Measurements from ENCODE around the gene IPCEF1. TPM values are rescaled to one million over a fixed set of nuclear protein-coding genes. Genes with fewer than 3 reads are reported as not detected.
"Not testable (repeated sequence)": the region's sequence is repeated elsewhere in the genome, so short reads cannot be mapped to it uniquely, and the experiment has no call there.

Gene IPCEF1
- total RNA-seq, 1 donor, result 0.54 TPM

- H3K4me3 ChIP-seq (ENCODE audit: low read depth, low read length), result no peak overlapping the region
- no peak for DNase-seq (ENCODE audit: low read depth)
- no peak for TF ChIP-seq CTCF (IDR thresholded peaks at IDR 0.05; ENCODE audit: insufficient read depth, low read length)
These were observed 113.8 kb downstream of the IPCEF1 start for GRCh38 chr6:154242617-154243357.

- no peak overlapping the region for H3K4me3 ChIP-seq (ENCODE audit: low read depth, low read length)
- DNase-seq (ENCODE audit: low read depth), result no peak
- no peak for TF ChIP-seq CTCF (IDR thresholded peaks at IDR 0.05; ENCODE audit: insufficient read depth, low read length)
These were observed 115.0 kb downstream of the IPCEF1 start for GRCh38 chr6:154241581-154241980.

DNA sequence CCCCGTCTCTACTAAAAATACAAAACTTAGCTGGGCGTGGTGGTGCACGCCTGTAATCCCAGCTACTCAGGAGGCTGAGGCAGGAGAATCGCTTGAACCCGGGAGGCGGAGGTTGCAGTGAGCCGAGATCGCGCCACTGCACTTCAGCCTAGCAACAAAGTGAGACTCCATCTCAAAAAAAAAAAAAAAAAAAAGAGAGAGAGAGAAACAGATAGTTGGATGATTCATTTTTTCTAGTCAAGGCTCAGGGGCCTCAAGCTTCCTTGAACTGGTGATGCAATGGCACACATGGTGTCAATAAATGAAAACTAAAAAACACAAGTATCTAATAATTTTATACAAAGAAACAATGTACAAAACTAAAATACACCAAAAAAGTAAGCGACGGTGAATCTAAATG is 115.5 kb downstream of the IPCEF1 start:
- H3K4me3 ChIP-seq (ENCODE audit: low read depth, low read length); DNase-seq (ENCODE audit: low read depth): not testable (repeated sequence)

GRCh38 chr6:154239392-154239791 is 117.2 kb downstream of the IPCEF1 start:
- no peak for TF ChIP-seq CTCF (IDR thresholded peaks at IDR 0.05; ENCODE audit: insufficient read depth, low read length)
- no peak for DNase-seq (ENCODE audit: low read depth)
- no peak overlapping the region for H3K4me3 ChIP-seq (ENCODE audit: low read depth, low read length)

DNA sequence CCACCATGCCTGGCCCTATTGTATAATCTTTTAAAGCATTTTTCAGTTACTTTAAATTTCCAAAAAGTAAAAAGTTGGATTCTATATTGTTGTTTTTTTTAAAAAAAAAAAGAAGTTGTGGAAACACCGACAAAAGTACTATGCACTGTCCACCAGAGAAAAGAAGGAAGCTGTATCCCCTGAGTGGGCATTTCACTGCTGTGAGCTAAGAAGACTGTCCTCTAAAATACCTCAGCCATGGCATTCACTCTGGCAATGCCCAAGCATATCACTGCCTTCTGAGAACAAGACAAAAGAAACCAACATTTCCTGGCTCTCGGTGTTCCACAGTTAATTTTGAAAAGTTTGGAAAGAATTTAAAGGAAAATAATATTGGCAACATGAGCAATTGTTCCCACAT is 117.8 kb downstream of the IPCEF1 start:
- DNase-seq (ENCODE audit: low read depth), result no peak
- H3K4me3 ChIP-seq (ENCODE audit: low read depth, low read length), result no peak overlapping the region
- no peak for TF ChIP-seq CTCF (IDR thresholded peaks at IDR 0.05; ENCODE audit: insufficient read depth, low read length)

DNA sequence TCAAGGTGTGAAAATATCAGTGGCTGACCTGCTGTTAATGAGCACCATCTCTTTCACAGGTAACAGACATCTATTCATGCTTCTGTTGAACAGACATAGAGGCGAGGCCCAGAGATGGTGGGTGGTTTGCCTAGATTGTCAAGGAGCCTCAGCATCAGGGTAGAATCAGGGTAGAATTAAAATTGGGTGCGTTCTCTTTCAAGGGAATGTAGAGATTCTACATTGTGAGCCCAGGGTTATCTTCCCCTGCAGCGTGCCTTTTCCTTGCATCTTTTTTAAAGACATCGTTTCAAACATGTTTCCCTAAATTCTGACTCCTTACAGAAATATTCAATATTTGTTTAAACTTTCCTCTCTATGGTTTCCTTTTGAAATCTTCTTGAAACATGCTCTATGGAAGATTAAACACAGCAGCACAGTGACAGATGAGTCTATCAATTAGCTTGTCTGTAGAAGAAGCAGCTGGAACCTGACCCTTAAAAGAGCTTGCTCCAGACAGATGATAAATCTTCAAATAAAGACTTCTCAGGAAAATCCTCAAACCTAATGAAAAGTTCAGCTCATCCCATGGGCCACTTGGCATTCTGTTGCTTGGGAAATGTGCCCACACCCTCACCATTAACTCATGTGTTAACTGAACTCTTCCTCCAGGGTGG is 119.8 kb downstream of the IPCEF1 start:
- TF ChIP-seq CTCF (IDR thresholded peaks at IDR 0.05; ENCODE audit: insufficient read depth, low read length), result no peak
- no peak overlapping the region for H3K4me3 ChIP-seq (ENCODE audit: low read depth, low read length)
- DNase-seq (ENCODE audit: low read depth), result no peak

DNA sequence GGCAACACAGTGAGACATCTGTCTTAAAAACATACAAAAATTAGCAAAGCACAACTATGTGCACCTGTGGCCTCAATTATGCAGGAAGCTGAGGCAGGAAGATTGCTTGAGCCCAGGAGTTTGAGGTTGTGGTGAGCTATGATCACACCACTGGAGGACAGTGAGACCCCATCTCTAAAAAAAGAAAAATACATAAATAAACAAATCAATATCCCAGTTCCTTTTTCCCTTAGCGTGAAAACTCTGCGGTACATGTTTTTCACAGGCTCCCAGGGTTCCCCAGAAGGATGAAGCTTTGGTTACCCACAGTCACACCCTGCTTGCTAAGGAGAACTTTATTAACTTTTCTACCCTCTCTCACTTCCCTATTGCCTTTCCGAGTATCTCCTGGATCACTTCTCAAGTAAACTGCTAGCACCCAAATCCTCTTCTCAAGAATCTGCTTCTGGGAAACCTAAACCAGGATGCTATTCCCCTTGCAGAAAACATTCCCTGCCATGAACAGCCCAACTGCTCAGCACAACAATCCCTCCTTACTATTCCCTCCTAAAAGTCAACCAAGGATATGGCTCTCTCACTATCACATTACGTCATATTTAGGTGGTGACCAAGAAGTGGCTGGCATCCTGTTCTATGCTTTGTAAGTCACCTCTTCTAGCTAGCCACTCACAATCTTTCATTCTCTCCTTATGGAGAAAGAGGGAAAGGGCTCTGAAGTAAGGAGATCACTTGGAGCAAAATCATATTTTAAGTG is 122.4 kb downstream of the IPCEF1 start:
- TF ChIP-seq CTCF (IDR thresholded peaks at IDR 0.05; ENCODE audit: insufficient read depth, low read length), result no peak
- DNase-seq (ENCODE audit: low read depth), result no peak
- no peak overlapping the region for H3K4me3 ChIP-seq (ENCODE audit: low read depth, low read length)

All from fibroblast of the aortic adventitia (primary cell).